ENCODE results near the gene CELSR1.

DNA sequence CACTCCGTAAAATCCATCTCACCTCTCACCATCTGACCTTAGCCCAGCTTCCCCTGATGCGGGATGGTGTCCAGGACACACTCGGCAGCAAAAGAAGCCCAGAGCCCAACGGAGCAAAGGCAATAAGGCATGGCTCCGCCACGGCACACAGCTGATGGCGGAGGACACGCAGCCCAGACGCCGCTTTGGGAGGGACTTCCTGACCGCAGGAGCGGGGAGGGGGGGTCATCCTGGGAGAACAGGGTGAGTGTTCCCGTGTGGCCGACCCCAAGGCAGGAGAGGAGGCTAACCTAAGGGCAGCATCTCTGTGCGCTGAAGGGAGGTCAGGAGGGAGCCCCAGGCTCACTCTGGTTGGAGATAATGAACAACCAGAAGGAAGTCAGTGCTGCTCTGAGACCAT is 130.6 kb downstream of the CELSR1 start:
- TF ChIP-seq, protein P1, sequence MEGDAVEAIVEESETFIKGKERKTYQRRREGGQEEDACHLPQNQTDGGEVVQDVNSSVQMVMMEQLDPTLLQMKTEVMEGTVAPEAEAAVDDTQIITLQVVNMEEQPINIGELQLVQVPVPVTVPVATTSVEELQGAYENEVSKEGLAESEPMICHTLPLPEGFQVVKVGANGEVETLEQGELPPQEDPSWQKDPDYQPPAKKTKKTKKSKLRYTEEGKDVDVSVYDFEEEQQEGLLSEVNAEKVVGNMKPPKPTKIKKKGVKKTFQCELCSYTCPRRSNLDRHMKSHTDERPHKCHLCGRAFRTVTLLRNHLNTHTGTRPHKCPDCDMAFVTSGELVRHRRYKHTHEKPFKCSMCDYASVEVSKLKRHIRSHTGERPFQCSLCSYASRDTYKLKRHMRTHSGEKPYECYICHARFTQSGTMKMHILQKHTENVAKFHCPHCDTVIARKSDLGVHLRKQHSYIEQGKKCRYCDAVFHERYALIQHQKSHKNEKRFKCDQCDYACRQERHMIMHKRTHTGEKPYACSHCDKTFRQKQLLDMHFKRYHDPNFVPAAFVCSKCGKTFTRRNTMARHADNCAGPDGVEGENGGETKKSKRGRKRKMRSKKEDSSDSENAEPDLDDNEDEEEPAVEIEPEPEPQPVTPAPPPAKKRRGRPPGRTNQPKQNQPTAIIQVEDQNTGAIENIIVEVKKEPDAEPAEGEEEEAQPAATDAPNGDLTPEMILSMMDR (IDR thresholded peaks at IDR 0.05) = no peak
- no peak for TF ChIP-seq POLR2A (IDR thresholded peaks at IDR 0.05)

Data from adrenal gland (tissue), 5 donors.